Endometrial microvascular endothelial cells (primary cell): ENCODE data around the gene MPND. TPM values are rescaled to one million over a fixed set of nuclear protein-coding genes. Genes with fewer than 3 reads are reported as not detected.

Experiments used
- in situ Hi-C: cut with HindIII; loops from 2 replicates; pipeline ENCODE4 v1.10.0; 2017; ENCODE audit warnings: low sequenced_read_pairs, low pct_unique_long_range_greater_than_20kb; ENCODE audit errors: inconsistent ontology term
- total RNA-seq: library from RNA; depleted of rRNA; stranded (reverse); fragments of >200 nt; gene quantifications from one replicate; pipeline ENCODE4 v1.2.3, GENCODE V29; 2015; ENCODE audit errors: inconsistent ontology term

The MPND gene
- total RNA-seq, 1 donor from 2014 or later = 3.5 TPM

- in situ Hi-C loops = no loop called here
Observed at GRCh38 chr19:4390567-4391305, 47.4 kb downstream of the MPND start.

- in situ Hi-C loops = no loop called here
Observed at GRCh38 chr19:4391306-4391693, 47.9 kb downstream of the MPND start.

- in situ Hi-C loops = no loop called here
Observed at GRCh38 chr19:4391701-4392483, 48.5 kb downstream of the MPND start.

GRCh38 chr19:4393947-4394590 is 50.7 kb downstream of the MPND start:
- in situ Hi-C loops = no loop called here

- in situ Hi-C loops = no loop called here
Observed at GRCh38 chr19:4396949-4397783, 53.8 kb downstream of the MPND start.

GRCh38 chr19:4399812-4400134 is 56.4 kb downstream of the MPND start:
- in situ Hi-C loops = no loop called here

- in situ Hi-C loops = no loop called here
Observed at GRCh38 chr19:4400135-4400936, 57.0 kb downstream of the MPND start, which contains the start of gene SH3GL1. Gene SH3GL1, minus strand, starts transcription at chr19:4400547. Its CDS starts 179 bp downstream, at chr19:4400368.

- in situ Hi-C loops = no loop called here
Observed at GRCh38 chr19:4401769-4402170, 58.4 kb downstream of the MPND start.

GRCh38 chr19:4402171-4403004 is 59.0 kb downstream of the MPND start, which contains the start of gene CHAF1A:
Gene CHAF1A, plus strand, starts transcription at chr19:4402640. Its CDS starts 123 bp downstream, at chr19:4402763.
- in situ Hi-C loops = no loop called here

GRCh38 chr19:4403005-4403761 is 59.8 kb downstream of the MPND start:
- in situ Hi-C loops = no loop called here

GRCh38 chr19:4405977-4406376 is 62.6 kb downstream of the MPND start:
- in situ Hi-C loops = no loop called here

GRCh38 chr19:4406626-4407025 is 63.3 kb downstream of the MPND start:
- in situ Hi-C loops = no loop called here

GRCh38 chr19:4409123-4409933 is 66.0 kb downstream of the MPND start:
- in situ Hi-C loops = no loop called here
